Esophagus squamous epithelium (tissue), 5 donors: ENCODE results near the gene EIF4G1. TPM values are rescaled to one million over a fixed set of nuclear protein-coding genes. Genes with fewer than 3 reads are reported as not detected.
A peak's percentile ranks its signal among the peaks of the same experiment; 100 is the strongest.

Experiments used
- DNase-seq: peaks from one replicate; lab custom pipeline; 2025; lab: John Stamatoyannopoulos, UW
- H3K27ac ChIP-seq, 4 donors: fragments of 200-600 bp; sonication (generic); one replicate each; pipeline ENCODE4 v1.5.1; 2016 to 2019; ENCODE audit warnings: mild to moderate bottlenecking in 1 of 4
- H3K27me3 ChIP-seq, 4 donors: fragments of 200-600 bp; sonication (generic); 1 replicate in 3 of 4; 2 replicates in 1 of 4; pipeline versions ENCODE4 v1.5.1 to v1.6.0; 2017 to 2021; ENCODE audit warnings: antibody characterized with exemption in 1 of 4
- H3K36me3 ChIP-seq, 3 donors: fragments of 200-600 bp; sonication (generic); one replicate each; pipeline ENCODE4 v1.5.1; 2016 to 2019
- H3K4me1 ChIP-seq, 3 donors: fragments of 200-600 bp; sonication (generic); one replicate each; pipeline ENCODE4 v1.5.1; 2017 to 2019
- H3K4me3 ChIP-seq, 4 donors: fragments of 200-600 bp; sonication (generic); 1 replicate in 3 of 4; 2 replicates in 1 of 4; pipeline ENCODE4 v1.5.1; 2016 to 2019; ENCODE audit warnings: mild to moderate bottlenecking in 2 of 4, moderate library complexity in 1 of 4
- H3K9me3 ChIP-seq, 3 donors: fragments of 200-600 bp; sonication (generic); one replicate each; pipeline ENCODE4 v1.5.1; 2016 to 2019
- CTCF ChIP-seq, 6 experiments: fragments of 450-650 bp in 4 of 6; fragments of 200-600 bp in 2 of 6; sonication (generic) in 2 of 6; IDR thresholded peaks; one replicate each; pipeline ENCODE4 v1.5.1; 2016 to 2019; ENCODE audit warnings: antibody characterized with exemption in 6 of 6, mild to moderate bottlenecking in 4 of 6, moderate library complexity in 4 of 6
- POLR2A ChIP-seq, 4 donors: fragments of 450-650 bp; IDR thresholded peaks; one replicate each; pipeline ENCODE4 v1.6.1; 2017; ENCODE audit warnings: antibody characterized with exemption in 4 of 4, mild to moderate bottlenecking in 4 of 4, moderate library complexity in 3 of 4
- WGBS, 2 donors: methylation state at CpG; one replicate each; pipeline ENCODE4 v1.1.5; 2018; 5-methylcytosine and 5-hydroxymethylcytosine counted together
- intact Hi-C: fragments of 100-400 bp; cut with DNase I; formaldehyde crosslinking; loops from one replicate; pipeline ENCODE4 v1.15.0; 2022
- total RNA-seq, 4 donors: library from RNA; depleted of rRNA; stranded (reverse); fragments of >200 nt; gene quantifications; one replicate each; pipeline ENCODE4 v1.1.0, GENCODE V29; 2016
- donor health status: DM: yes; HTN: yes; CAD: no.

Gene EIF4G1
- total RNA-seq, 4 donors from 2014 or later = 272 to 462 (median 352) TPM

GRCh38 chr3:184361532-184361931 lies 47.1 kb downstream of the EIF4G1 start, which contains the start of the genes CLCN2 and POLR2H:
TSS of gene CLCN2 (minus strand) at chr3:184361605. CDS start at chr3:184361479, 126 bp downstream.
TSS of gene POLR2H (plus strand) at chr3:184361710. CDS start at chr3:184363493, 1,783 bp downstream.
- Histone ChIP-seq H3K27me3 (no peaks in the 10 kb centered on the region), H3K36me3 (peaks cover 0 to 40% (median 0%) of the 10 kb centered on the region in 3 donors), H3K27ac (peak within 1 kb of the TSS; percentile 97 to 99 (median 98)), H3K4me3 (peak within 1 kb of the TSS; percentile 64 to 94 (median 86)), H3K4me1 (peaks cover 16 to 42% (median 21%) of the 10 kb centered on the region in 3 donors), H3K9me3 (no peaks in the 10 kb centered on the region)
- WGBS, 2 donors = no CpG with 5 or more reads among the region's 56 CpGs
- intact Hi-C loops = no loop called here
- TF ChIP-seq CTCF (IDR thresholded peaks at IDR 0.05) (no peak), POLR2A (IDR thresholded peaks at IDR 0.05) (peak in 2 of 4 donors; percentile 62 to 84)
- no peak for DNase-seq

GRCh38 chr3:184361932-184362667 lies 47.7 kb downstream of the EIF4G1 start:
- DNase-seq = peak; percentile 15
- intact Hi-C loops = no loop called here
- Histone ChIP-seq H3K4me3 (peak overlapping the region; percentile 64 to 94 (median 86)), H3K36me3 (peaks cover 0 to 40% (median 0%) of the 10 kb centered on the region in 3 donors), H3K27me3 (no peaks in the 10 kb centered on the region), H3K27ac (peak overlapping the region; percentile 97 to 99 (median 98)), H3K4me1 (peaks cover 16 to 42% (median 21%) of the 10 kb centered on the region in 3 donors), H3K9me3 (no peaks in the 10 kb centered on the region)
- WGBS, 2 donors = 0 to 5% methylated on average over 12 to 15 of the region's 38 CpGs
- TF ChIP-seq POLR2A (IDR thresholded peaks at IDR 0.05) (peak in 2 of 4 donors; percentile 15 to 30), CTCF (IDR thresholded peaks at IDR 0.05) (no peak)

GRCh38 chr3:184362668-184363546 lies 48.5 kb downstream of the EIF4G1 start:
- Histone ChIP-seq H3K9me3 (no peaks in the 10 kb centered on the region), H3K36me3 (peaks cover 0 to 40% (median 2%) of the 10 kb centered on the region in 3 donors), H3K27ac (peak overlapping the region; percentile 97 to 99 (median 98)), H3K27me3 (no peaks in the 10 kb centered on the region), H3K4me3 (peak overlapping the region; percentile 64 to 94 (median 86)), H3K4me1 (peaks cover 16 to 42% (median 21%) of the 10 kb centered on the region in 3 donors)
- peak; percentile 73 for DNase-seq
- TF ChIP-seq CTCF (IDR thresholded peaks at IDR 0.05) (peak; percentile 26 to 55 (median 36)), POLR2A (IDR thresholded peaks at IDR 0.05) (peak in 3 of 4 donors; percentile 64 to 84 (median 82))
- intact Hi-C loops = no loop called here
- 0% methylated on average over 5 to 28 of the region's 68 CpGs for WGBS, 2 donors

GRCh38 chr3:184366619-184367289 lies 52.3 kb downstream of the EIF4G1 start:
- H3K4me3 ChIP-seq = no peak overlapping the region
- no peaks in the 10 kb centered on the region for H3K9me3 ChIP-seq
- intact Hi-C loops = no loop called here
- H3K27me3 ChIP-seq = no peaks in the 10 kb centered on the region
- H3K4me1 ChIP-seq = peaks cover 4 to 29% (median 17%) of the 10 kb centered on the region in 3 donors
- no peak overlapping the region for H3K27ac ChIP-seq
- no peak for TF ChIP-seq POLR2A (IDR thresholded peaks at IDR 0.05)
- no peak for DNase-seq
- WGBS, 2 donors = 76 to 85% methylated on average over 5 of the region's 5 CpGs
- peaks cover 0 to 61% (median 10%) of the 10 kb centered on the region in 3 donors for H3K36me3 ChIP-seq

- Histone ChIP-seq H3K9me3 (no peaks in the 10 kb centered on the region), H3K27me3 (peaks cover 0 to 2% (median 0%) of the 10 kb centered on the region in 4 donors), H3K36me3 (peaks cover 0 to 61% (median 10%) of the 10 kb centered on the region in 3 donors), H3K4me1 (peaks cover 4 to 34% (median 18%) of the 10 kb centered on the region in 3 donors), H3K27ac (no peak overlapping the region), H3K4me3 (no peak overlapping the region)
- intact Hi-C loops = no loop called here
- TF ChIP-seq POLR2A (IDR thresholded peaks at IDR 0.05) (no peak), CTCF (IDR thresholded peaks at IDR 0.05) (no peak)
- DNase-seq = no peak
- 72 to 84% methylated on average over 4 to 6 of the region's 9 CpGs for WGBS, 2 donors
Measured at GRCh38 chr3:184368116-184368515, 53.7 kb downstream of the EIF4G1 start.
